HepG2 (cell line): ENCODE results near the gene C1orf21. TPM values are rescaled to one million over a fixed set of nuclear protein-coding genes. Genes with fewer than 3 reads are reported as not detected.

Source experiments
- CREB3 ChIP-seq: sonication (generic); formaldehyde crosslinking; IDR thresholded peaks from 2 replicates; pipeline ENCODE4 v1.5.0; 2020; ENCODE audit warnings: missing genetic modification reagents
- MTF1 ChIP-seq: sonication (generic); formaldehyde crosslinking; IDR thresholded peaks from 2 replicates; pipeline ENCODE4 v1.5.0; 2020; ENCODE audit warnings: missing genetic modification reagents
- RARG ChIP-seq: sonication (generic); formaldehyde crosslinking; IDR thresholded peaks from 2 replicates; pipeline ENCODE4 v1.4.0; 2020; ENCODE audit warnings: low read depth, mild to moderate bottlenecking, missing genetic modification reagents
- SPEN ChIP-seq: sonication (generic); formaldehyde crosslinking; IDR thresholded peaks from 2 replicates; pipeline ENCODE4 v1.5.1; 2020; ENCODE audit warnings: low read depth, mild to moderate bottlenecking, missing genetic modification reagents
- ZFP91 ChIP-seq: sonication (generic); formaldehyde crosslinking; IDR thresholded peaks from 2 replicates; pipeline ENCODE4 v1.9.0; 2022; ENCODE audit warnings: missing genetic modification reagents, mild to moderate bottlenecking, borderline replicate concordance
- ZKSCAN8 ChIP-seq: IDR thresholded peaks from 2 replicates; pipeline ENCODE4 v1.6.1; 2016; ENCODE audit warnings: borderline replicate concordance, missing genetic modification reagents, missing compliant biosample characterization
- ZNF326 ChIP-seq: sonication (generic); formaldehyde crosslinking; IDR thresholded peaks from 2 replicates; pipeline ENCODE4 v1.4.0; 2020; ENCODE audit warnings: missing genetic modification reagents, borderline replicate concordance
- ZNF564 ChIP-seq: sonication (generic); formaldehyde crosslinking; IDR thresholded peaks from 2 replicates; pipeline ENCODE4 v1.8.1; 2023; ENCODE audit warnings: mild to moderate bottlenecking, missing genetic modification reagents
- ZNF646 ChIP-seq: sonication (generic); formaldehyde crosslinking; IDR thresholded peaks from 2 replicates; pipeline ENCODE4 v1.9.0; 2021; ENCODE audit warnings: mild to moderate bottlenecking, missing genetic modification reagents
- ZNF687 ChIP-seq: sonication (generic); formaldehyde crosslinking; IDR thresholded peaks from 2 replicates; pipeline ENCODE4 v1.5.1; 2020; ENCODE audit warnings: mild to moderate bottlenecking, missing genetic modification reagents, moderate library complexity
- polyA plus RNA-seq, 8 experiments: library from polyadenylated mRNA; depleted of rRNA in 3 of 8; stranded (reverse) in 7 of 8; unstranded in 1 of 8; fragments of >200 nt; fragmentation: Illumina TruSeq in 4 of 8; extraction: Trizol in 4 of 8; gene quantifications; 2 replicates each; pipeline versions ENCODE4 v1.2.1 to v1.2.3, GENCODE V29; 2011 to 2016; ENCODE audit warnings: low read depth in 4 of 8, missing spikeins in 1 of 8, mixed read lengths in 1 of 8; ENCODE audit not compliant: insufficient read depth in 1 of 8
- total RNA-seq, 5 experiments: library from RNA; depleted of rRNA; stranded (reverse); fragments of >200 nt; fragmentation: Illumina TruSeq; extraction: Trizol; gene quantifications; 2 replicates each; pipeline ENCODE4 v1.2.3, GENCODE V29; 2016; ENCODE audit warnings: low read depth in 1 of 5
- TF ChIP-seq, protein P1 (sequence below): sonication (generic); formaldehyde crosslinking; IDR thresholded peaks from 2 replicates; pipeline ENCODE4 v1.4.0; 2020; ENCODE audit warnings: missing genetic modification reagents, borderline replicate concordance

The C1orf21 gene
- total and polyA plus RNA-seq, 2 of the 13 experiments (the other 11 are each of a cell fraction or from before 2014, with no cell fraction given) = not detected

GRCh38 chr1:184664042-184664660 lies 277.3 kb downstream of the C1orf21 start (continued):
- TF ChIP-seq ZNF646 (CRISPR knock-in tag) (no peak), ZNF687 (CRISPR knock-in tag) (peak; percentile 52), RARG (no peak), CREB3 (CRISPR knock-in tag) (no peak), ZFP91 (CRISPR knock-in tag) (peak; percentile 47; the same call in 1 of the 2 replicates), MTF1 (CRISPR knock-in tag) (no peak), ZKSCAN8 (no peak), ZNF326 (CRISPR knock-in tag) (no peak), SPEN (CRISPR knock-in tag) (0 out of 2 replicates have a peak, but pooled peaks have one; percentile 33), ZNF564 (CRISPR knock-in tag) (no peak)
- TF ChIP-seq, protein P1, sequence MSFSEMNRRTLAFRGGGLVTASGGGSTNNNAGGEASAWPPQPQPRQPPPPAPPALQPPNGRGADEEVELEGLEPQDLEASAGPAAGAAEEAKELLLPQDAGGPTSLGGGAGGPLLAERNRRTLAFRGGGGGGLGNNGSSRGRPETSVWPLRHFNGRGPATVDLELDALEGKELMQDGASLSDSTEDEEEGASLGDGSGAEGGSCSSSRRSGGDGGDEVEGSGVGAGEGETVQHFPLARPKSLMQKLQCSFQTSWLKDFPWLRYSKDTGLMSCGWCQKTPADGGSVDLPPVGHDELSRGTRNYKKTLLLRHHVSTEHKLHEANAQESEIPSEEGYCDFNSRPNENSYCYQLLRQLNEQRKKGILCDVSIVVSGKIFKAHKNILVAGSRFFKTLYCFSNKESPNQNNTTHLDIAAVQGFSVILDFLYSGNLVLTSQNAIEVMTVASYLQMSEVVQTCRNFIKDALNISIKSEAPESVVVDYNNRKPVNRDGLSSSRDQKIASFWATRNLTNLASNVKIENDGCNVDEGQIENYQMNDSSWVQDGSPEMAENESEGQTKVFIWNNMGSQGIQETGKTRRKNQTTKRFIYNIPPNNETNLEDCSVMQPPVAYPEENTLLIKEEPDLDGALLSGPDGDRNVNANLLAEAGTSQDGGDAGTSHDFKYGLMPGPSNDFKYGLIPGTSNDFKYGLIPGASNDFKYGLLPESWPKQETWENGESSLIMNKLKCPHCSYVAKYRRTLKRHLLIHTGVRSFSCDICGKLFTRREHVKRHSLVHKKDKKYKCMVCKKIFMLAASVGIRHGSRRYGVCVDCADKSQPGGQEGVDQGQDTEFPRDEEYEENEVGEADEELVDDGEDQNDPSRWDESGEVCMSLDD = no peak
